HG03571 (cell line): Measurements from ENCODE around the gene VTI1A.

Experiments
- ATAC-seq: cut with Tn5 transposase; IDR thresholded peaks from one replicate; pipeline ENCODE4 v1.9.1; 2021; ENCODE audit not compliant: unreplicated experiment

Gene VTI1A

GRCh38 chr10:112775381-112775780, 328.4 kb downstream of the VTI1A start:
- no peak for ATAC-seq

GRCh38 chr10:112775892-112776674, 329.1 kb downstream of the VTI1A start:
- no peak for ATAC-seq

- ATAC-seq, result no peak
These were observed 331.6 kb downstream of the VTI1A start for GRCh38 chr10:112778579-112778978.

GRCh38 chr10:112779025-112779770, 332.2 kb downstream of the VTI1A start:
- ATAC-seq, result no peak

GRCh38 chr10:112782200-112782907, 335.3 kb downstream of the VTI1A start:
- no peak for ATAC-seq

GRCh38 chr10:112783351-112784021, 336.5 kb downstream of the VTI1A start:
- no peak for ATAC-seq

GRCh38 chr10:112784022-112784461, 337.0 kb downstream of the VTI1A start:
- no peak for ATAC-seq

- no peak for ATAC-seq
These were observed 338.1 kb downstream of the VTI1A start for GRCh38 chr10:112785089-112785488.

GRCh38 chr10:112789248-112789647, 342.2 kb downstream of the VTI1A start:
- ATAC-seq, result no peak

GRCh38 chr10:112790030-112790429, 343.0 kb downstream of the VTI1A start:
- ATAC-seq, result no peak

GRCh38 chr10:112790921-112791320, 343.9 kb downstream of the VTI1A start:
- no peak for ATAC-seq

- ATAC-seq, result no peak
These were observed 344.4 kb downstream of the VTI1A start for GRCh38 chr10:112791447-112791846.

- no peak for ATAC-seq
These were observed 345.6 kb downstream of the VTI1A start for GRCh38 chr10:112792487-112793201.

- no peak for ATAC-seq
These were observed 346.3 kb downstream of the VTI1A start for GRCh38 chr10:112793202-112793921.

- ATAC-seq, result no peak
These were observed 347.2 kb downstream of the VTI1A start for GRCh38 chr10:112794201-112794600.

- no peak for ATAC-seq
These were observed 348.1 kb downstream of the VTI1A start for GRCh38 chr10:112795067-112795466.

- no peak for ATAC-seq
These were observed 350.2 kb downstream of the VTI1A start for GRCh38 chr10:112797197-112797596.

- no peak for ATAC-seq
These were observed 350.8 kb downstream of the VTI1A start for GRCh38 chr10:112797855-112798254.

- ATAC-seq, result no peak
These were observed 352.0 kb downstream of the VTI1A start for GRCh38 chr10:112799038-112799437.
